ENCODE data around the gene CER1. TPM values are rescaled to one million over a fixed set of nuclear protein-coding genes. Genes with fewer than 3 reads are reported as not detected.

CER1 gene
- total RNA-seq, 4 donors from 2014 or later, result 0.48 TPM; not detected in 3

DNA sequence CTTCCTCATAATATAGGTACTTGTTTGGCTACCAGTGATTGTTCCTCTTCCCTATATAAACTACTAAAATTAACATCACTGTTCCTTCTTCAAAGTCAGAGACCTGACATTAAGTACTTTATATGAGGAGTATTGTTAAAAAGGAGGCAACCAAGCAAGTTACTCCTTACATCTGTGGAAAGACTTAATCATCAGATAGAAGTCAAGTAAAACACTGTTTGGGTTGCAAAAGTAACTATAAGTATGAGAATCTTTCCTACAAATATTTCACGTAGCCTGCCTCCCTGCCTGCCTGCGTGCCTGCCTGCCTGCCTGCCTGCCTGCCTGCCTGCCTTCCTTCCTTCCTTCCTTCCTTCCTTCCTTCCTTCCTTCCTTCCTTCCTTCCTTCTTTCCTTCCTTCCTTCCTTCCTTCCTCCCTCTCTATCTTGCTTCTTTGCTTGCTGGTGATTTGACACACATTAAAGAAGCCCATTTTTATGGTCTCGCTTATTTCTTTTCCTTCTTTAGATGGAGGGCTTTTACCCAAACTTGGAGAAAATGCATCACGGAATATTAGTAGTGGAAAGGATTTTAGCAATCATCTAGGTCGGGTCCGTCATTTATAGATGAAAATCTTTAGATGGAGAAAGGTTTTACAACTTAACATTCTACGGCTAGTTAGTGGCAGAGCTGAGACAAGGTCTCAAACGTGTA, 3.2 kb downstream of the CER1 start:
- Histone ChIP-seq H3K27ac (no peak overlapping the region), H3K27me3 (peaks cover 7% of the 10 kb centered on the region), H3K4me3 (no peak overlapping the region), H3K4me1 (no peaks in the 10 kb centered on the region), H3K36me3 (no peaks in the 10 kb centered on the region), H3K9me3 (no peaks in the 10 kb centered on the region)
- intact Hi-C loops (cut with DNase I; ENCODE audit: low total_unique reads) (no loop called here), in situ Hi-C loops (cut with MboI; ENCODE audit: low pct_ligation_motif_present in 1 of 4, low pct_unique_long_range_greater_than_20kb in 1 of 4, low sequenced_read_pairs in 3 of 4) (no loop called here)
- WGBS, 2 donors (ENCODE audit: low coverage in 1 of 2), result 73 to 83% methylated on average over 6 to 8 of the region's 8 CpGs
- DNase-seq, result no peak
- TF ChIP-seq, protein P1, sequence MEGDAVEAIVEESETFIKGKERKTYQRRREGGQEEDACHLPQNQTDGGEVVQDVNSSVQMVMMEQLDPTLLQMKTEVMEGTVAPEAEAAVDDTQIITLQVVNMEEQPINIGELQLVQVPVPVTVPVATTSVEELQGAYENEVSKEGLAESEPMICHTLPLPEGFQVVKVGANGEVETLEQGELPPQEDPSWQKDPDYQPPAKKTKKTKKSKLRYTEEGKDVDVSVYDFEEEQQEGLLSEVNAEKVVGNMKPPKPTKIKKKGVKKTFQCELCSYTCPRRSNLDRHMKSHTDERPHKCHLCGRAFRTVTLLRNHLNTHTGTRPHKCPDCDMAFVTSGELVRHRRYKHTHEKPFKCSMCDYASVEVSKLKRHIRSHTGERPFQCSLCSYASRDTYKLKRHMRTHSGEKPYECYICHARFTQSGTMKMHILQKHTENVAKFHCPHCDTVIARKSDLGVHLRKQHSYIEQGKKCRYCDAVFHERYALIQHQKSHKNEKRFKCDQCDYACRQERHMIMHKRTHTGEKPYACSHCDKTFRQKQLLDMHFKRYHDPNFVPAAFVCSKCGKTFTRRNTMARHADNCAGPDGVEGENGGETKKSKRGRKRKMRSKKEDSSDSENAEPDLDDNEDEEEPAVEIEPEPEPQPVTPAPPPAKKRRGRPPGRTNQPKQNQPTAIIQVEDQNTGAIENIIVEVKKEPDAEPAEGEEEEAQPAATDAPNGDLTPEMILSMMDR (IDR thresholded peaks at IDR 0.05), result no peak
- TF ChIP-seq EP300 (IDR thresholded peaks at IDR 0.05; ENCODE audit: low read depth) (no peak), POLR2AphosphoS5 (IDR thresholded peaks at IDR 0.05) (no peak), POLR2A (IDR thresholded peaks at IDR 0.05) (no peak)

DNA sequence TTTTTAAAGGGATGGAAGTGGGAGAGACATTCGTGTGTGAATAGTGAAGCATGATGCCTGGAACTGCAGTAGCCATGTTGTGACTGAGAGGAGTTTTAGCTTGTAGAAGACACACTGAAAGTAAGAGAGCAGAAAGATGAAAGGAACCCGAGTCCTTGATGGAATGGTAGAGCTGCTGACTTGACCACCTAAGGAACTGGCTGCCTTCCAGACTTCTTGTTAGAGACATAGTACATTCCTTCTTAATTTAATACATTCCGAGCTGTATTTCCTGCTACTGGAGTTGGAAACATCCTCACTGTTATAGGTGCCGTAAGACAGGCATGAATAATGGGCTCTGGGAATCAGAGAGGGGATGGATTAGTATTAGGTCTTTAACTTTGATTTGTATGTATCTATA, 7.4 kb downstream of the CER1 start:
- in situ Hi-C loops (cut with MboI; ENCODE audit: low pct_ligation_motif_present in 1 of 4, low pct_unique_long_range_greater_than_20kb in 1 of 4, low sequenced_read_pairs in 3 of 4) (no loop called here), intact Hi-C loops (cut with DNase I; ENCODE audit: low total_unique reads) (no loop called here)
- Histone ChIP-seq H3K27ac (no peak overlapping the region), H3K36me3 (no peaks in the 10 kb centered on the region), H3K4me3 (no peak overlapping the region), H3K9me3 (no peaks in the 10 kb centered on the region), H3K27me3 (no peaks in the 10 kb centered on the region), H3K4me1 (no peaks in the 10 kb centered on the region)
- 76 to 78% methylated on average over 4 of the region's 4 CpGs for WGBS, 2 donors (ENCODE audit: low coverage in 1 of 2)
- TF ChIP-seq, protein P1 (IDR thresholded peaks at IDR 0.05), result no peak
- TF ChIP-seq EP300 (IDR thresholded peaks at IDR 0.05; ENCODE audit: low read depth), result no peak
- TF ChIP-seq POLR2AphosphoS5 (IDR thresholded peaks at IDR 0.05), result no peak
- TF ChIP-seq POLR2A (IDR thresholded peaks at IDR 0.05), result no peak
- no peak for DNase-seq

DNA sequence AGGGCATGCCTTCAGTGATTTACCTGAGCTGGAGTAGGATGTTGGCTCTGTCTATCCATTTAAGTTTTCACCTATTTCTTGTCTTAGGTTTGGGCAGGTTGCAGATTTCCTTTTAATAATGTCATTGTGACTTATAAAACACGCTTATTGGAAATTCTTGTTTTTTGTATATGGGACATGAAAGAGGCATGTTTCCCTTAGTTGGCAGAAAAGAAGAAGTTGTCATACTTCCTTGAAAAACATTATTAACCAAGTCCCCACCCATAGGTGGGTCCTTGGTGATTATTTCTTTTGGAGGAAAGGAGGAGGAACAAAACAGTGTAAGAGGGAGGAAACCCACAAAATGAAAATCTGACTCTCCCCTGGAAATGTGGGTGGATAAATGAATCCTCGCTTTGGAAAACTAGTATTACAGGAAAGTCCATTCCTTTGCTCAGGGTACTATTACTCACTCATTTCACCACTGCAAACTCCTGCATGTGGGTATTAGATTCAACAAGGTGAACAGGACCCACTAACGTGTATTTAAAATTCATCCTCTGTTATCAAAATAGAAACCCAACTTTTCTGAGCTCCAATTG, 9.3 kb downstream of the CER1 start:
- Histone ChIP-seq H3K27ac (no peak overlapping the region), H3K36me3 (no peaks in the 10 kb centered on the region), H3K4me3 (no peak overlapping the region), H3K9me3 (no peaks in the 10 kb centered on the region), H3K27me3 (no peaks in the 10 kb centered on the region), H3K4me1 (no peaks in the 10 kb centered on the region)
- intact Hi-C loops (cut with DNase I; ENCODE audit: low total_unique reads) (no loop called here), in situ Hi-C loops (cut with MboI; ENCODE audit: low pct_ligation_motif_present in 1 of 4, low pct_unique_long_range_greater_than_20kb in 1 of 4, low sequenced_read_pairs in 3 of 4) (no loop called here)
- DNase-seq, result no peak
- WGBS, 2 donors (ENCODE audit: low coverage in 1 of 2), result 78 to 88% methylated on average over 3 of the region's 3 CpGs
- TF ChIP-seq POLR2A (IDR thresholded peaks at IDR 0.05) (no peak), POLR2AphosphoS5 (IDR thresholded peaks at IDR 0.05) (no peak), EP300 (IDR thresholded peaks at IDR 0.05; ENCODE audit: low read depth) (no peak)
- TF ChIP-seq, protein P1 (IDR thresholded peaks at IDR 0.05), result no peak

DNA sequence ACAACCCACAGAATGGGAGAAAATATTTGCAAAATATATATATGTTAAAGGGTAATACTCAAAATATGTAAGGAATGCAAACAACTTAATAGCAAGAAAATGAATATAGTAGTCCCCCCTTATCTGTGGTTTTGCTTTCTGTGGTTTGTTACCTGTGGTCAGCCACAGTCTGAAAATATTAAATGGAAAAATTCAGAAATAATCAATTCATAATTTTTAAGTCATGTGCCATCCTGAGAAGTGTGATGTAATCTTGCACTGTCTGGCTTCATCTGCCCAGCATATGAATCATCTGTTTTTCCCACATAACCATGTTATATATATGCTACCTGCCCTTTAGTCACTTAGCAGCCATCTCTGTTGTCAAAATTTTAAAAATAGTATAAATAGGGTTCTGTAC, 11.7 kb downstream of the CER1 start:
- TF ChIP-seq EP300 (IDR thresholded peaks at IDR 0.05; ENCODE audit: low read depth) (no peak), POLR2AphosphoS5 (IDR thresholded peaks at IDR 0.05) (no peak), POLR2A (IDR thresholded peaks at IDR 0.05) (no peak)
- TF ChIP-seq, protein P1 (IDR thresholded peaks at IDR 0.05), result no peak
- Histone ChIP-seq H3K27ac (no peak overlapping the region), H3K9me3 (peaks cover 4 to 9% of the 10 kb centered on the region in 2 donors), H3K4me3 (no peak overlapping the region), H3K27me3 (no peaks in the 10 kb centered on the region), H3K36me3 (no peaks in the 10 kb centered on the region), H3K4me1 (no peaks in the 10 kb centered on the region)
- intact Hi-C loops (cut with DNase I; ENCODE audit: low total_unique reads), result no loop called here
- DNase-seq, result no peak
- in situ Hi-C loops (cut with MboI; ENCODE audit: low pct_ligation_motif_present in 1 of 4, low pct_unique_long_range_greater_than_20kb in 1 of 4, low sequenced_read_pairs in 3 of 4), result no loop called here
